Breast epithelium (tissue), 3 donors: Measurements from ENCODE around the gene ITGB5.

Source experiments
- CTCF ChIP-seq, 3 donors: fragments of 450-650 bp; IDR thresholded peaks; one replicate each; pipeline ENCODE4 v1.5.1; 2016 to 2017; ENCODE audit warnings: antibody characterized with exemption in 3 of 3, mild to moderate bottlenecking in 3 of 3, moderate library complexity in 3 of 3
- POLR2A ChIP-seq: fragments of 450-650 bp; IDR thresholded peaks from one replicate; pipeline ENCODE4 v1.6.1; 2016; ENCODE audit warnings: antibody characterized with exemption, mild to moderate bottlenecking, moderate library complexity

DNA sequence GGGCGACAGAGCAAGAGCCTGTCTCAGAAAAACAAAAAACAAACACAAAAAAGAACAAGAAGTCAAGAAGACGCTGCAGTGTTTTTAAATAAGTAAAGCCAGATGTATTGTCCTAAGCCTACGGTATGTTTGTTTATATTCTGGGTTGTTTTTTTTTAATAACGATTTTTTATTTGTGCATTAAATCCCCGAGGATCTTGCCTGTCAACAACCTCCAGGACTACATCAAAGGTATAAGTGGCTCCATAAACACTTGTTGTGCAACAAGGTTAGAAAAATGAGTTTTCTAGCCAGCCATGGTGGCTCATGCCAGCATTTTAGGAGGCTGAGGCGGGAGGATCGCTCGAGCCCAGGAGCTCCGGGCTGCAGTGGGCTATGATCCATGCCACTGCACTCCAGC lies 26.1 kb downstream of the ITGB5 start:
- TF ChIP-seq CTCF (IDR thresholded peaks at IDR 0.05) (no peak), POLR2A (no peak)
